GM18907 (cell line): Measurements from ENCODE around the gene KCNMA1.

Experiments
- ATAC-seq: cut with Tn5 transposase; IDR thresholded peaks from one replicate; pipeline ENCODE4 v1.9.1; 2021; ENCODE audit warnings: mild to moderate bottlenecking, moderate library complexity; ENCODE audit not compliant: unreplicated experiment

The KCNMA1 gene

DNA sequence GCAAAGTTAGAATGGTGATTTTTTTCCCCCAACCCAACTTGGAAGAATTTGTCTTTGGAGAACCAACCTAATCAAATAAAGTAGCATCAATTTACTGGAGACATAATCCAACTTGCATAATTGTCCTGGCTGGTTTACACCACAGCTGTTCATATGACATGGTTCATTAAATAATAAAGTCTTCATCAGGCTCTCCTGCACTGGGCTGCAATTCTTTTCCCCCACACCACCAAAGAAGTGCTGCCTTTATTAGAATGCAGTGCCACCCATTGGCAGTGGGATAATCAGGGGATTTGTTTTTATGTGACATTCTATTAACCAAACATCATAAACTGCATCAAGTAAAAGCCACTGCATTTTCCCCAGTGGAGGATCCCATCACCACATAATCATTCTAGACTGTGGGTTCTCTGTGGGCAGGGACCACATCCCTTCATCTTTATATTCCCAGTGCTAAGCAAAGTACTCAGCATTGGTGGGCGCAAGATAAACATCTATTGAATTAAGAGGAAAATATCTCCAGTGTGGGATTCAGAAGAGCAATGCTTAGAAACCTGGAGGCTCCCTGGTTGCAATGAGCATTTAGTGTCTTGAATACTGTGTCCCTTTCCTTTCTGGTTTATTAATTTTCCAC, 322.0 kb downstream of the KCNMA1 start:
- ATAC-seq: no peak

DNA sequence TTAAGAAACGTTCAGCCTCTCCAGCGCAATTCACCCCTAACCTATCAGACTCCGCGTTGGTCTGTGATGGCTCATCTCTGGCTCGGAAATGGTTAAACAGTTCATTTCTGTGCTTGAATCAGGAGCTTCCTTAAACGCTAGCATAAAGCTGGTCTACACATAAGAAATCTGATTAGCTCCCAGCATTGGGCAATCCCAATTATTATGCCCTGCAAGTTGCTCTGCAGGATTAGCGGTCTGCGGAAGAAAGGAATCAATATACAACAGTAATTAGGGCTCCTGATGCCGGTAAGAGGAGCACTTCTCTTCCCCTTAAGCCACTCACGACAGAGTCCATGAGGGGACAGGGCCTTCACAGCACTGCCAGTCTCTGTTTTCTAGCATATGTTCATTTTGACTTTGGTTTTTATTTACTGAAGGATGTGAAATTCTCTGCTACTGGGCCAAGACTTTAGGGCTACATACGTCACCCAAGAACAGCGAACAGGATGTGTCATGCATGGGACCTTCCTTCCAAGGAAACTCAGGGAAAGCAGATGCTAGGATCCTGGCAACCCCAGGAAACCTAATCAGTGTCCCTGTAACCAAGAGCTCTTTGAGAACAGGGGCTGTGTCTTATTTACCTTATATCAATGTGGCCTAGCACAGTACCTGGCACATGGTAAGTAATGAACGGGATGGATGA, 324.4 kb downstream of the KCNMA1 start:
- ATAC-seq: no peak

DNA sequence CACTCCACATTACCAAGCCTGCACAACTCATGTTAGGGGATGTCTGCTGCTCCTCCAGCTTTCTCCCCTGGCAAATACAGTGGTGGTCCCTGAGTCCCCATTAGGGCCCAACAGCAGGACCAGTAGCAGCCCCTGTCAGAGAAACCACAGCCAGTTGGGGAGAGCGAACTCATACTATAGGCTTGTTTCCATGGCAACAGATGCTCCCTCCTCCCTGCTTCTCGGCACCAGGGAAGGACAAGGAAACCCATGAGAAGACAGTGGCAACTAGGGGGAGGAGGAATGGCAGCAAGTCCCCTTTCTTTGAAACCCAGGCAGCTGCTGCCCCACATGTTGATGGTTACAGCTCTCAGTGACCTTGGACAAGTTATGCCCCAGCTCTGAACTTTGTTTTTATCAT, 326.4 kb downstream of the KCNMA1 start:
- ATAC-seq: no peak

DNA sequence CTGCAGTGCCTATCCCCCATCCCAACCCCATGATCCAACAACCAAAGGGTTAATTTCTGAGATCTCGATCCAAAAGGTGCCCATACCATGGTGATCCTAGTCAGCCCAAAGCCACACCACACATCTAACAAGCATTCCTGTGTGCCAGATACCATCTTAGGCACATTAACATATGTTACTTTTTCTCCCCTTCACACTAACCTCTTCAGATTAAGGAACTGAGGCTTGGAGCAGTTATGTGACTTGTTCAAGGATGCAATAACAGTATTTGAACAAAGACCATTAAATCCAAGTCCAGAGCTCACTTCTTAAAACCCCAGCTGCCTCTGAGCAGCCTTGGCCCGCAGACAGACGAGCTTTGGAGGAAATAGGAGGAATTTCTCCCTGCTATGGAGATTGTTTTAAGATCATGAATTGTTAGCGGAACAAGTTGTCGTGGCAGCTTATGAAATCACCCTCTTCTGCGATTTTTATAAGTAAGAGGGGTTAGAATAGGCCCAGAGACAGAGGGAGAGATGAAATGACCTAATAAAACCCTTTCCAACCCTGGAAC, 327.2 kb downstream of the KCNMA1 start:
- no peak for ATAC-seq

DNA sequence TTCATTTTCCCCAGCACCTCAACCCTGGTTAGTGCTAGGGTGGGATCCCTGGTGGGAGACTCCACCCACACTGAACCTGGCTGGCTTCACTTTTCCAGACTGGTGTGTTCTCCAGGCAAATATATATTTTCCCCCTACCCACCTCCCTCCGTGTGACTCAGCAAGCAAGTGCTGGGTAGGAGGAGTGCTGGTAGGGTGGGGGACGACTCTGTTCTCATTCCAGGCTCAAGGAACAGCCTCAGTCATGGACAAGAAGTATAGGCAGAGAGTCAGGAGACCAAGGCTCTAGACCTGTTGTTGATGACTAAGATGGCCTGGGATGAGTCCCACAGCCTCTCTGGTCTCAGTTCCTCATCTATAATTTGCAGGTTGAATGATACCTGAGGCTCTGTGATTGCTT, 328.1 kb downstream of the KCNMA1 start:
- ATAC-seq: no peak

DNA sequence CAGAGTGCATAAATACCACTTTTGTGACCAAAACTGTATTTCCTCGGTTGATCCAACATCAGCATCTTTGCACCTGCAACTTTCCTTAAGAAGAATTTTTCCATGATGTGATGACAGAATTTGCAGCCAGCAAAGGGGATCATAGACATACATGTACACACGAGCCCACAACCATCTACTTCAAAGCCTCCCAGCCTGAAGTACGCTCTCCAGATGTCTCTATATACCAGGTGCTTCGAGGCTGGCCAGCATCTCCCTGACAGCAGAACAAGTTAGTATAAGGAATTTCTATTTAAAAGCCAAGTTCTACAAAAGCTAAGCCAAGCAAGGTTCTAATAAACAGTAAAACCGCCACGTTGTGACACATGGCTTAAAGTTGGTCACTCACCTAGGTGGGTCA, 328.5 kb downstream of the KCNMA1 start:
- ATAC-seq: no peak

DNA sequence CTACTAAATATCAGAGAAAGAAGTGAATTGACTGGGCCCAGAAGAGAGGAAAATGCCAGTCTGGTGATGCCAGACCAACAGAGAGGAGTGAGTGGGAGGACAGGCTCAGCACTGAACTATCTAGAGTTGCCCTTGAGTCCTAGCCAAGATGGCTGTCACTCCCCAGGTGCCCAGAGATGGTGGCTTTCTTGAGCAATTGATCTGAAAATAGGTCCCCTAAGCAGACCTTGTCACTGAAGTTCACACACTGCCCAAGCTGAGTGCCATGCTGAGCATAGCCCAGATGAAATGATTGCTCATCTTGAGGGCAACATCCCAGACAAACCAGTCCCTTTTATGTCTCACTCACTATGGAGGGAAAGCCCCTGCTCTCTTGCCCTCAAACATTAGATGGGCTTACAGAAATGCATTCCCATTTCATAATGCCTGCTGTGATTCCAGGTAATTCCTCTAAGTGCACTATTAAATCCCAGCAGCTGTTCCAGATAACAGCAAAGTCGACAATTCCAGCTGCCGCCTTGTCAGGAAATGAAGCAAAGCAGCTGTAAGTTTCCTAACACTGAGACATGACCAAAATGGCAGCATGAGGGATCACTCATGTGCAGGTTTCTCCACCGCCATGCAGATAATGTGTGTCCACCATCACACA, 329.4 kb downstream of the KCNMA1 start:
- ATAC-seq: no peak

DNA sequence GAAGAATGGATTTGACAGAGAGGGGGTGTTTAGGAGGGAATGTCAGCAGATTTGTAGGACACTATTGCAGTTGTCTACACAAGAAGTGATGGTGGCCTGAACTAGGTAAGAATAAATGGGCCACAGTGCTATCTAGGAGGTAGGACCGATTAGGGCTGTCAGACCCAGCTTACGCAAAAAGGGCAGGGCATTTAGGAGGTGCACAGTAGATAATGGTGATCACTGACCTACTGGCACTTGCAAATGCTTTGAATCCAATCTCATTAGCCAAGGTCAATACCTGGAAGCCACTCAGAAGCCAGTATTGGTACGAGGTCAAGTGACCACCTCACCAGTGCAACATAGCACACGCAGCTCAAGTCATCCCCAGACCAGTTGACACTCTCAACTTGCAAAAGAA, 330.9 kb downstream of the KCNMA1 start:
- ATAC-seq: no peak

DNA sequence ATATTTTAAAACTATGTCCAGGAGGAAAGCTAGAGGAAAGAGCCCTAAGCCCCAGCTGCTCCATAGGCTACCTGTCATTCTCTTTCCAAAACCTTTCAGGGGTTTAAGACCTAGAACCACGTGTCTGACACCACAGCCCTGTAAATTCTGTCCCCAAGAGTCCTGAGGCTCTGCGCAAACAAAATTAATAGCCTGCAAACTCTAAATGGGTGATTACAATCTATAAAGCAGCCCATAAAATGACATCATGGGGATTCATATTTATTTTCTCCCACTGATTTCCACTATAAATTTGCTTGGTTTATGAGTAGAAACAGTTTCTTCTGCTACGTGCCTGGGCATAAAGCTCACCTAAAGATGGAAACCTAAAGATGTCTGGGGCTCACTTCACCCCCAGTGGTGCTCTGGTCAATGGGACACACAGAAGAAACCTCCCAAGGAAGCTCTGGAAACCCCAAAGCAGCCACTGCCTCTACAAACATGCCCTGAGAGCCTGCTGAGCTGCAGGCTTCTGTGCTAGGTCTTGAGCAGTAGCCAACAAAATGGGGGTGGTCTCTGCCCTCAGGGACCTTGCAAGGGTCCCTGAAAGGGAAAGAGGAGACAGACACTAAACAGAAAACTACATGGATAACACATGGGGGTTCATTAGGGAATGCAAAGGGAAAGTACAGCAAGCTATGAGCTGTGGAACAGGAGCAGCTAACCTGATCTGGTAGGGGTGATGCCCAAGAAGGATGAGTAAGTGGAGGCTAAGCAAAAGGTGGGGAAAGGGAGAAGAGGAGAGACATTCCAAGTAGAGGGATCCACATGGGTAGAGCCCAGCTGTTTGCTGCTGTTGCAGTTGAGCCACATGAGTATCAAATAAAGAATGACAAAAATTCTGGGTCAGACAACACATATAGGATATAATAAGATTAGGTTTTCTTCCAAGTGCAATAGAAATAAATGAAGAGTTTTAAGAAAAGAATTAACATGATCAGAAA, 331.7 kb downstream of the KCNMA1 start:
- no peak for ATAC-seq

DNA sequence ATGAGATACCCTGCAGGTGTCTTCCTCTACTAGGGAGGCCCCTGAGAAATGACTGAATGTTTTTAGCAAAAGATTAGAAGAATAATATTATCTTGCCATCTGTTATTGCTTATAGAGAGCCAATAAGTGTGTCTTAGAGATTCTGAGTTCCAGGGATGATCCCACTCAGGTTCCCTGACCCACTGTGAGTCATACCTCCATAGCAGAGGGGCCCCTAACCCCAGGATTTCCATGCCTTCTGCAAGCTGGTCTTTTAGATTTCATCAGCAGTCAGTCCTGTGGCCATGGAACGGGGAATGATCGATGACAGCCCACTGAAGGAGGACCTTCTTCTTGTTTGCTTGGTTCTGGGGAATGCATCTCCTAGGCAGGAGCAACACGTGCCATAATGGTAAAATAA, 333.4 kb downstream of the KCNMA1 start:
- no peak for ATAC-seq

DNA sequence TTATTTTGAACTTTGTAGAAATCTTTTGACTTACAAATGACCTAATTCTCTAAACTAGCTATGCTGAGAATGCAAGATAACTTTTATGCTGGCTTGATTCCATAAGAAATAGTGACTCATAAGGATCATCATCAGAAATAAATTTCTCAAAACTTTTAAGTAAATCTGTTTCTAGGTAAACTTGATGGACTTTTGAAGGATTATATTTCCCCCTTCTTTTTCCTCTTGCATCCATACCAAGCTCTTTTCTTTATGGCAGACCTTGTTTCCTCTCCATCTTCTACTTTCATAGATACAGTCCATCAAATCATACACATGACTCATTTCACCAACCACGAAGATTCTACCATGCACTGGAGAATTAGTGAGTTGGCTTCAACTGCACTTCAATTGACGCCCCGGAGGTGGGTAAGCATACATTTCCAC, 336.3 kb downstream of the KCNMA1 start:
- no peak for ATAC-seq

DNA sequence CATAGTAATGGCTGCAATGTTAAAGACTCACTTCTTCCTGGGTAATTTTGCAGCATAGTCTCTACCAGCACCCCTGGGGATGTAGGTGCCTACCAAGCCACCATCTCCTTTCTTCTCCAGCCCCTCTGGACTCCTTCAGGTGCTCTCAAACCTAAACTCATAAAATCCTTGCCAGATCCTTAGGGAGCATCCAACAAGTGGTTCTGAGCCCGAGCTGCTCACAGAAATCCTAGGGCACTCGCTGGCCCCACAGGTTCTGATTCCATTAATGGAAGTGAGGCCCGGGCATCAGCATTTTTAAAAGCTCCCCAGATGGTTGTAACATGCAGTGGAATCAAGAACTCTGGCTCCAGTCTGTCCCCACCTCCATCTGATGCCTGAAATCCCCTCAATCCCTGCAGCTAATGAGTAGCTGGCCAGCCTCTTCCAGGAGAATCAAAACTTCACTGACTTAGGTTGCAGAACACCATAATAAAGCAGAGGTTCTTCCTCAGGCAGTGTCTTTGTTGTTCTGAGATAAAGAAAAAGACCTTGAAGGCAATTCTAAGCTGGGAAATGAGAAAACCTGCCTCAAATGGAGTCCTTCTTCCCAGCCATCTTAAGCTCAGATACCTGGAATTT, 336.8 kb downstream of the KCNMA1 start:
- no peak for ATAC-seq

DNA sequence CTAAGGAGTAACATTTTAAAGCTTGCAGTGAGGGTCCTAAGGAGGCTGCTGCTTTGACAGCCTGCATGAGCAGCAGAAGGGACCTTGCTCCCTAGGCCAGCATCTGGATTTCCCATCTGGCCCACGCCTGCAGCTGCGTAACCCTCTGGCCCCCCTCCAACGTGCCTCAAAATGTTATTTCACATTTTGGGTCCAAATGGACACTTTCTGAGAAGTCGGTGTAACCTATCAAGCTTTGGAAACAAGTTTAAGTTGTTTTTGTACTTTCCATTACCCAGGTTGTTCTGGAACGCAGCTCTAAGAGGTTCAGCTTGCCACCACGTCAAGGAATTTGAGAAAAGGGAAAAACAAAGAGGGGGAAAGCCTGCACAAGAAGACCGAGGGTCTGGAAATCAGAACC, 338.3 kb downstream of the KCNMA1 start:
- ATAC-seq: no peak

DNA sequence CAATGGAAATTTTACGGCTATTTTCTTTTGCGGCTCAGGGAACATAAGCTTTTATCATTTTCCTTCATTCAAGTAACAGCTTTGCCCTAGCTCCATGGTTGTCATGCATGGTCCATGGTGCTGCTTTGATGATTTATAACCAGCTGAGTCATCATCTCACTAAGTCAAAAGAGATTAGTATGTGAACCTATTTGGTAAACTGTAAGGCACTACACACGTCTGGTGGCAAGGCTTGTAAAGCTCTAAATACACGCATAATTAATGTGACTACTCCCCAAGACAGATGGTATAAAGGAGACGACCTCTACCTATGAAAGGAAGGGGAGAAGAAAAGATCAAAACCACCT, 340.2 kb downstream of the KCNMA1 start:
- ATAC-seq: no peak

DNA sequence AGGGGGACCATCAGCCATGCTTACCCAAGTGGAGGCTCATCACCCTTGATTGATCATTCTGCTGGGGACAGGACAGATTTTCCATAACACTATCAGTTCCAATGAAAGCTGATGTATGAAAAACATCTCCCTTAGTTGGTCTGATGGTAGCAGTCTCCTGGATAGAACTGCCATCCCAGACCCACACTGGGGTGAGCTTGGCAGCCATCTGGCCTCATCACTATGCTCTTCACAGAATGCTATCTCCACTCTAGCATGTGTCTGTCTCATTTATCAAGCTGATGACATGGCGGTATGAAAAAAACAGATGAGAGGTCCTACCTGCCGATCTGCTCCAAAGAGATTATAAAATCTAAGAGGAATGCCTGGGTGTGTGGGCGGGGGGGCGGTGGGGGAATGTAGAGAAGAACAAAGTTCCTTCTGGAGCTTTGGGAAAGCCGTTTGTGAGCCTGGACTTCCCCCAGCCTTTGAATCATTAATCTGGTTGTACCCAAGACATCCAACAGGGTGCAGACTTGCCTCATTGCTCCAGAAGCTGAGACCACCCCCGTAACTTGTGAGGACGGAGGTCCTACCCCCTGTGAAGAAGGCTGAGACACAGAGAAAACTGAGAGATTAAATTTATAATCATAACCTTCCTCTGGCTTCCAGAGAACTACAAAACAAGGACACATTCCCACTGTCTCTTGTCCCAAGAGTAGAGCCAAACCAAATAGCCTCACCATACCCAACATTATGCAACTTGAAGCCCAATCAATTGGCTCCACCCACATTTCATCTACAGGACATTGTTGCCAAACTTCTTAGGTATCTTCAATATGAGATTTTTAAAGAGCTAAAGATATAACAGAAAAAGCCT, 340.8 kb downstream of the KCNMA1 start:
- ATAC-seq: no peak

DNA sequence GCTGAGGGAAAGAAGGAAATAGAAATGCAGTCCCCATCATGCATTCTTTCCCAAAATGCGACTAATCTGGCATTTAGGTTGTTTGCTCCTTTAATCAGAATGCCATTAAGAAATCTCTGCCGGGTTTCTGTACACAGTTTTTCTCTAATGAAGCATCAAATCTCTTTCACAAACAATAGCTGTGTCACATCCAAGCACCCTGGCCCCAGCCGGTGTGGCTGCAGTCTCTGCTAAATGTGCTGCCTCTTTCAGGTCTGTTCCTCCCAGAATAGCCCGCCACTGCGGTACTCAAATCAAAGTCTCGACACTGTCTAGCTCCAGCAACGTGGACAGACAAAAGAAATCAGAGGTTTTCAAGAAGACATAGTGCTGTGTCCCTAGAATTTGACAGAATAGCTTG, 343.8 kb downstream of the KCNMA1 start:
- ATAC-seq: no peak

DNA sequence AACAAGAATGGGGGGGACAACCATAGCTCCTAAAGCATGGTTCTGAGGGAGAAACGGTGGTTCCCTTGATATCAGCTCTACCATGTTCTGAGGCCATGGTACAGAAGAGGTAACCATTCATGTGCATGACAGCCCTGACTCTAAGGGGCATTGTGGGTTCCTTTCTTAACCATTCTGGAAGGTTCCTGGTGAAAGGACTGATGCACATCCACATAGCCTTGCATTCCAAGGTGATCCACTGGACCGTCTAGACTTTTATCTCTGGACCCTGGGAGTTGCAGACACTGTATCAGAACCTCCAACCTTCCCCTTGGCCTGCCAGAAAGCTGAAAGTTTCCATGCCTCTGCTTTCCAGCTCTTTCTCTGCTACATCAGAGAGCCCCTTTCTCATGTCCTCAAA, 344.3 kb downstream of the KCNMA1 start:
- ATAC-seq: no peak

DNA sequence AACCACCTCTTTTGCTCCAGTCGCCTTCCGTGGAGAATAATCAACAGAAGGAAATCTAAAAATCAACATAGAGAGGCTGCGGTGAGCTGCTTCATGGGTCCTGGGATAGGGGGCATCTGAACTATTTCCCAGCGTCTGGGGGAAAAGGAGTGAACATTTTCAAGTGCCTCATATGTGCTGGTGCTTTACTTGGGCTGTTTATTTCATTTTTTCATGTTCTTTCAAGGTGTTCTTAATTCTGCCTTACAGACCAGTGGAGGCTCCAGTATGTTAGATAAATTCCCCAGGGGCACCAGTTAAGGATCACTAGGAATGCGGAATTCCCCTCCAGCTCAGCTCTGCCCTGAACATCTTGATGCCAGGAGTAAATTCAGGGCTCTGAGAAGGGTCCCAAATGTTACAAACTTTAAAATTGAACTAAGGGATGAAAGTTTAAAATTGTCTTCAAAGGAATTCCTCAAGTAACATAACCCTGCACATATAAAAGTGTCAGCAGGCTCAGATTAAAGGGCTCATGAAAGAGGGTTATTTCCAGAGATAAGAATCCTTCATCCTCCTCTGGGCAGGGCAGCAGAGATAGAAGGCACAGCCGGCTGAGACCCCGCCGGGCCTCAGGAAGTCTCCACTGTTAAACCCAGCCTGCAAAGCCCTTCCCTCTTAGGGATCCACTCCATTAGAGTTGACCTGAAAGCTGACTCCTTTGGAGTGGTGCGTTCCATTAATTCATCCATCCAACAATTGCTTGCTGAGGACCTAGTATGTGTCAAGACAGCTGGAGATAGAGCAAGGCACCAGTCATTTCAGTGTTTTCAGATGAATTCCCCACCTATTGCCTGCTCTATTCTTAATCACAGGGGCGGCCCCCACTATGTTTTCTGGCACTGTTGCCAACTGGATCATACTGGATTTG, 345.8 kb downstream of the KCNMA1 start:
- ATAC-seq: no peak
